Tibial artery (tissue), 4 donors: Measurements from ENCODE around the gene PREP.

Experiments
- DNase-seq, 2 donors: peaks; one replicate each; pipeline ENCODE4 v3.0.0-alpha.2; 2019
- H3K27ac ChIP-seq, 2 donors: fragments of 200-600 bp; sonication (generic) in 1 of 2; 1 replicate in 1 of 2; 2 replicates in 1 of 2; pipeline ENCODE4 v1.5.1; 2018 to 2019; ENCODE audit warnings: mild to moderate bottlenecking in 1 of 2
- H3K27me3 ChIP-seq, 2 donors: fragments of 200-600 bp; sonication (generic) in 1 of 2; one replicate each; pipeline versions ENCODE4 v1.5.1 to v1.6.0; 2016 to 2019
- H3K36me3 ChIP-seq, 3 donors: fragments of 200-600 bp; sonication (generic) in 2 of 3; one replicate each; pipeline ENCODE4 v1.5.1; 2016 to 2019; ENCODE audit warnings: mild to moderate bottlenecking in 2 of 3
- H3K4me1 ChIP-seq, 4 donors: fragments of 200-600 bp; sonication (generic) in 2 of 4; 1 replicate in 3 of 4; 2 replicates in 1 of 4; pipeline ENCODE4 v1.5.1; 2016 to 2019
- H3K4me3 ChIP-seq, 2 donors: fragments of 200-600 bp; sonication (generic) in 1 of 2; 1 replicate in 1 of 2; 2 replicates in 1 of 2; pipeline ENCODE4 v1.5.1; 2018 to 2019; ENCODE audit warnings: mild to moderate bottlenecking in 2 of 2
- H3K9me3 ChIP-seq, 3 donors: fragments of 200-600 bp; sonication (generic) in 1 of 3; one replicate each; pipeline ENCODE4 v1.5.1; 2016 to 2019
- CTCF ChIP-seq, 2 experiments: fragments of 200-600 bp in 1 of 2; fragments of 450-650 bp in 1 of 2; IDR thresholded peaks; one replicate each; pipeline ENCODE4 v1.5.1; 2017 to 2019; ENCODE audit warnings: antibody characterized with exemption in 2 of 2, mild to moderate bottlenecking in 1 of 2, moderate library complexity in 1 of 2
- intact Hi-C: fragments of 100-400 bp; cut with DNase I; formaldehyde crosslinking; loops from one replicate; pipeline ENCODE4 v1.15.0; 2023; ENCODE audit warnings: low total_unique reads

PREP gene

GRCh38 chr6:105357165-105357564 is 45.7 kb downstream of the PREP start:
- no peak for TF ChIP-seq CTCF (IDR thresholded peaks at IDR 0.05)
- Histone ChIP-seq H3K9me3 (no peaks in the 10 kb centered on the region), H3K27me3 (no peaks in the 10 kb centered on the region), H3K27ac (no peak overlapping the region), H3K36me3 (peaks cover 23 to 46% (median 29%) of the 10 kb centered on the region in 3 donors), H3K4me3 (no peak overlapping the region), H3K4me1 (no peaks in the 10 kb centered on the region)
- intact Hi-C loops, result no loop called here
- no peak for DNase-seq

GRCh38 chr6:105352037-105352617 is 50.8 kb downstream of the PREP start:
- Histone ChIP-seq H3K4me3 (no peak overlapping the region), H3K27me3 (no peaks in the 10 kb centered on the region), H3K36me3 (peaks cover 20 to 50% (median 45%) of the 10 kb centered on the region in 3 donors), H3K9me3 (no peaks in the 10 kb centered on the region), H3K27ac (no peak overlapping the region), H3K4me1 (no peaks in the 10 kb centered on the region)
- no peak for DNase-seq
- intact Hi-C loops, result no loop called here
- no peak for TF ChIP-seq CTCF (IDR thresholded peaks at IDR 0.05)

GRCh38 chr6:105348897-105349296 is 54.0 kb downstream of the PREP start:
- intact Hi-C loops, result no loop called here
- Histone ChIP-seq H3K27me3 (no peaks in the 10 kb centered on the region), H3K4me1 (no peaks in the 10 kb centered on the region), H3K27ac (no peak overlapping the region), H3K36me3 (peaks cover 17 to 48% (median 40%) of the 10 kb centered on the region in 3 donors), H3K9me3 (no peaks in the 10 kb centered on the region), H3K4me3 (no peak overlapping the region)
- no peak for DNase-seq
- no peak for TF ChIP-seq CTCF (IDR thresholded peaks at IDR 0.05)

GRCh38 chr6:105346052-105346451 is 56.8 kb downstream of the PREP start:
- Histone ChIP-seq H3K27ac (no peak overlapping the region), H3K27me3 (no peaks in the 10 kb centered on the region), H3K36me3 (peaks cover 5 to 28% (median 21%) of the 10 kb centered on the region in 3 donors), H3K4me1 (no peaks in the 10 kb centered on the region), H3K4me3 (no peak overlapping the region), H3K9me3 (no peaks in the 10 kb centered on the region)
- intact Hi-C loops, result no loop called here
- DNase-seq, result no peak
- no peak for TF ChIP-seq CTCF (IDR thresholded peaks at IDR 0.05)

- Histone ChIP-seq H3K4me3 (no peak overlapping the region), H3K9me3 (no peaks in the 10 kb centered on the region), H3K27ac (no peak overlapping the region), H3K4me1 (no peaks in the 10 kb centered on the region), H3K36me3 (peaks cover 5 to 23% (median 15%) of the 10 kb centered on the region in 3 donors), H3K27me3 (no peaks in the 10 kb centered on the region)
- intact Hi-C loops, result no loop called here
- no peak for TF ChIP-seq CTCF (IDR thresholded peaks at IDR 0.05)
- DNase-seq, result no peak
These were observed 57.4 kb downstream of the PREP start for GRCh38 chr6:105345506-105345905.
